Measurements from ENCODE around the gene SECTM1.

SECTM1 gene

GRCh38 chr17:82327289-82327688 is 6.3 kb downstream of the SECTM1 start:
- no peak for DNase-seq

- DNase-seq = no peak
These were observed 8.0 kb downstream of the SECTM1 start for GRCh38 chr17:82325286-82326180.

- DNase-seq = no peak
These were observed 8.8 kb downstream of the SECTM1 start for GRCh38 chr17:82324566-82325285.

- DNase-seq = no peak
These were observed 9.9 kb downstream of the SECTM1 start for GRCh38 chr17:82323514-82324234.

- DNase-seq = no peak
These were observed 10.8 kb downstream of the SECTM1 start for GRCh38 chr17:82322526-82323453.

- DNase-seq = no peak
These were observed 11.6 kb downstream of the SECTM1 start for GRCh38 chr17:82321947-82322466.

GRCh38 chr17:82320956-82321927 is 12.3 kb downstream of the SECTM1 start:
- DNase-seq = no peak

- DNase-seq = no peak
These were observed 13.3 kb downstream of the SECTM1 start for GRCh38 chr17:82320140-82320840.

- no peak for DNase-seq
These were observed 13.9 kb downstream of the SECTM1 start for GRCh38 chr17:82319619-82320062.

- DNase-seq = no peak
These were observed 14.6 kb downstream of the SECTM1 start for GRCh38 chr17:82318772-82319606.

GRCh38 chr17:82318169-82318498 is 15.4 kb downstream of the SECTM1 start:
- no peak for DNase-seq

- DNase-seq = no peak
These were observed 16.0 kb downstream of the SECTM1 start, which contains the start of gene CD7 for GRCh38 chr17:82317394-82318168. CD7 (minus strand) TSS chr17:82317608; CDS start chr17:82317495, 113 bp downstream.

- DNase-seq = no peak
These were observed 16.7 kb downstream of the SECTM1 start for GRCh38 chr17:82316651-82317393.

- no peak for DNase-seq
These were observed 17.7 kb downstream of the SECTM1 start for GRCh38 chr17:82315703-82316358.

GRCh38 chr17:82314727-82315605 is 18.6 kb downstream of the SECTM1 start:
- DNase-seq = no peak
